HG02763 (cell line): ENCODE data around the gene YPEL2.
"Not testable (repeated sequence)": the region's sequence is repeated elsewhere in the genome, so short reads cannot be mapped to it uniquely, and the experiment has no call there.

ENCODE experiments used
- ATAC-seq: cut with Tn5 transposase; IDR thresholded peaks from one replicate; pipeline ENCODE4 v1.9.1; 2021; ENCODE audit warnings: mild to moderate bottlenecking, moderate library complexity; ENCODE audit not compliant: unreplicated experiment

YPEL2 gene

DNA sequence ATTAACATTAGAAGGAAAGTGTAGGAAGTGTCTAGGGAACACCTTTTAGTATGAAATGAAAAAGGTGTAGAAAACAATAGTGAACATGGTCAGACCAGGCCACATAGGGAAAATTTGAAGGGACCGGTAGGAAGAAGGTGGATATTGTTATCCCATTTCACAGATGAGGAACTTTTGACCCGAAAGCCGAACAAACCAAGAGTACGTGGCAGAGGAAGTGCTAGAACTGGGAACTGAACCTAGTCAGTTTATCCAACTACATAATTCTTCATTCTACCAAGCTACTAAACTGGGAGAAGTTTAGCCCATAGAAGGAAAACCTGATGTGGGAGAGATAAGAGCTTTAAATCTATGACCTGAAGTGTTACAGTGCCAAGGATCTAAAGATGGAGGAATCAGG, 43.2 kb downstream of the YPEL2 start:
- no peak for ATAC-seq

DNA sequence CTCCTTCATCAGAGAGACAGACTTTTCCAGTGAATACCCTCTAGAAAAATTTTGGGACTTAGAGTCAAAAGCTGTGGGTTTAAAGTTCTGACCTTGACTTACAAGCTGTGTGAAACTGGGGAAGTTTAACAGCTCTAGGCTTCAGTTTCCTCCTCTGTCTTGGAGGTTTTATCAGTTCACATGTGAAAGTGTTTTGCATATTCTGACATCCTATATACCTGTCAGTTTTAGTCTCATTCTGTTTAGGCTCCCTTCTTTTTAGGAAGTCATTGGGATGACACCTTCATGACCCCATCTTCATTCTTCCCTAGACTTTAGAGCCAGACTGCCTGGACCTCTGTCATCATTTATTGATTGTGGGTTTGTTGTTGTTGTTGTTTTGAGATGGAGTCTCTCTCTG, 44.4 kb downstream of the YPEL2 start:
- no peak for ATAC-seq

DNA sequence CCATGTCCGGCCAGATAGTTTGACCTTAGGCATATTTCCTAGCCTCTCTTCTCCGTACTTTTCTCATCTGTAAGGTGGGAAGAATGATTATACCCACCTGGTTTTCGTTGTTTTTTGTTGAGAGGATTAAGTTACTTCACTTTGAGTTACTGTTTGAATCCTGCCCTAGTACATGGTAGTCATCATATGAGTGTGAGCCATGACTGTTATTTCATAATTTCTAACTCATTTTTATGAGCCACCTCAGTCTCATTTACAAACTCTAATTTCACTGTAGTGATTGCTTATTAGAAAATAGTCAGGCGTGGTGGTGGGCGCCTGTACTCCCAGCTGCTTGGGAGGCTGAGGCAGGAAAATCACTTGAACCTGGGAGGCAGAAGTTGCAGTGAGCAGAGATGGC, 45.1 kb downstream of the YPEL2 start:
- no peak for ATAC-seq

DNA sequence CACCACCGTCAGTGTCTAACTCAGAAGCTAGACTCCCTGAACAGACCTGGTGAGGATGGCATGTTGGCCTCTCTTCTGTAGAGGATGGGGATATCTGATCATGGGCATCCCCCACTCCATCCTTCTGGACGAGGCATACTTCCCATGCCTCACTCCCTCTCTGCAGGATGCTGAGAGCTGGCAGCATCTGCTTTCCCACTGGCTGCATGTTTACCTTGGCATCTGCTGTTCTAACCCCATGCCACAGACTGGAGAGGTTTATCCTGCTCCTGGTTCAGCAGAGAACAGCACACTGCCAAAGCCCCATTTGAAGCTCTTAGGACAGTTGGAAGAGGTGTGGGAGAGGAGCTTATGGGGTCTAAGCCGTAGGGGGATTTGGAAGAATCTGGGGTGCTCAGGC, 46.0 kb downstream of the YPEL2 start:
- no peak for ATAC-seq

DNA sequence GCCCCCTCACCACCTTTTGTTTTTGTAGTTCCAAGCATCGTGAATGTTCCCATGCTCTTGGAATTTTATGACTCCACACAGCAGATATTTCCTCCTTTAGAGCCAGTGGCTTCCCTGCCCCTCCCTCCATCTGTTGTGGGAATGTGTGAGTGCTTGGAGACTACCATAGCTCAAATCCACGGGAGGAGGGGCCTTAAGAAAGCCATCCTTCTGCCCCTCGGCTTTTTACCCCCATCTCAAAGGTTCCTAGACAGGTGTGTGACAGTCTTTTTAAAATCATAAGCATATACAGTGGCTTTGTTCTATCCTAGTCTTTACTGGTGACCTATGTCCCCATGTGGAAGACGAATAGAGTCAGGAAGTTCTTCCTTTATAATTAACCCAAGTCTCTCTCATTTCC, 47.2 kb downstream of the YPEL2 start:
- no peak for ATAC-seq

DNA sequence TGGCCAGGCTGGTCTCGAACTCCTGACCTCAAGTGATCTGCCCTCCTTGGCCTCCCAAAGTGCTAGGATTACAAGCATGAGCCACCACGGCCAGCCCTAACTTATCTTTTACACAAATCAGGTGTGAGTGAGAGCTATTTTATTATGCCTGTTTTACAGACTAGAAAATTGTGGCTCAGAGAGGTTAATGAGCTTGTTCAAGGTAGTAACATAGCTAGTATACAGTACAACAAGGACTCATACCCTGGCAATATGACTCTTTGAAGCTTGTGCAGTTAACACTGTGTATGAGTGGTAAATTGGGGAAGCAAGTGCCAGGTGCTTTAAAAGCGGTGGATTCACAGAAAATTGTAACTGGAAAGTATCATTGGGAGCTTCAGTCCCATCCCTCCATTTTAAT, 49.0 kb downstream of the YPEL2 start:
- no peak for ATAC-seq

DNA sequence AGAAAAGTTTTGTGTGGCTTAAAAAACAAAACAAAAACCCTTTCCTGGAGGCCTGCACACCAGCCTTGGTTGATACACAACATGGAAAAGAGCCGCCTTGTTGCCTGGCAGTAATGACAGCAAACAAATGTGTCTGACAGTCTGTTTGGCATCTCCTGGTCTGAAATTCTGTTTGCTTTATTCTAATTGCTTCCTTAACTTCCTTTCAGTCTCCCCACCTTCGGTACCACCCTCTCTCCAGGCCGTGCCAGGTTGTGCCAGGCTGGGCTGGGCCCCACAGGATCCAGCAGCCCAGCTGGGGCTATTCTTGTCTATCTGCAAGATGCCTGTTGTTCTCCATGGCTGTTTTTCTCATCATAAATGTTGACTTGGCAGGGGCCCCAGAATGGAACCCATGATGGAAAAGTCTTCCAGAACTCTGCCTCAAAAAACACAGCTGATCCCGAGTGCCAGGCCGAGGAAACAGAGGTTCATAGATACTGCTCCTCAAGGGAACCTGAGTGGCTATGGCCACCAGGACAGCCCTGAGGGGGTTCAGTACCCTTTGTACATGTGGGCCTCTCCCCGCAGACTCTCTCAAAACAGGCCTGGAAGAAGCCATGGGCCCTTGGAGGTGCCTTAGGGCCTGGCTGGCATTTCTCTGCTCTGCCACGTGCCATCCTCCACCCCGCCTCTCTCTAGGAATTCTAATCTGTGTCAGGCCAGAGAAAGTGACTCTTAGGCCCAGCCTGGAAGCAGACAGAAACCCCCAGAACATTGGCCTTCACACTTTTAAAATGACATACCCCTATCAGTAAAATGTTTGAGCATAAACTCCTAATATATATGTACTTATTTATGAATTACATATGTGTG, 50.5 kb downstream of the YPEL2 start:
- no peak for ATAC-seq

DNA sequence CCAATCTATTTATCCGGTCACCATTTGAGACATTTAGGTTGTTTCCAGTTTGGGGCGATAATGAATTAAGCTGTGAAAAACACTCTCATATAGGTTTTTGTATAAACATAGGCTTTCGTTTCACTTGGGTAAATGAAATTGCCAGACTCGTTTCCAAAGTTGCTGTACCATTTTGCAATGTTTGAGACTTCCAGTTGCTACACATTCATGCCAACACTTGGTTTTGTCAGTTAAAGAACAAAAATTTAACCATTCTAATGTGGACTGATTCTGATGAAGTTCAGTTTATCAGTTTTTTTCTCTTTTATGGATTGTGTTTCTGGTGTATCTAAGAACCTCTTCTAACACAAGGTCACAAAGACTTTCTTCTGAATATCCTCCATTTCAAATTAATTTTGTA, 52.4 kb downstream of the YPEL2 start:
- no peak for ATAC-seq

DNA sequence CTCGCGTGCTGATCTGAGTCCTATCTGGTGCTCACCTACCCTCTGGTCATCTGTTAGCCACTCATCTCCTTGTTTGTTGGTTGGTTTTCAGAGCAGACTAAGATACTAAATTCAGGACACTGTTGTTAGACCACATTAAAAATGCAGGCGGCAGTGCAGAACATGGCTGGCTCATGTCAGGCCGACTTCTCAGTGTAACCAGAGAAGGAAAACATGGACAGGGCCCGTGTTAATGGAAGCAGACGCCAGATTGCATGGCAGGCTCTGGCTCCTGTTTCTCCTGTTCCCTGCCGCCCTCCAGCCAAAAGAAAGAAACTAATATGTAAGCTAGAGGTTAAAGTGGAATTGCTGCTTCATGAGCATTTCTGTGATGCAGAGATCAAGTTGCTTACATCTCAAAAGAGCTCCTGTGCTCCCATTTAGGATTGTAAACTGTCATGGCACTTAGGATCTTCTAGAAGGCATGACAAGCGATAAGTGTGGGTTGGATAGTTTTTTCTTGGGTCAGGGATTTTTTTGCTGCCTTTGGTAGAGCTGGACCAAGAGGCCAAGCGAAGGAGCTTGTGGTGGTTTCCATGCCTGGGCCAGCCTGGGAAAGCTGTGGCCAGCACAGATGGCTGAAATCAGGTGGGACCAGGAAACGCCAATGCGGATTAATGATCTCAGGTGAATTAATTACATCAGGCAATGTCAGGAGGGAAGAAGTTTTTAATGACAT, 56.1 kb downstream of the YPEL2 start:
- ATAC-seq, result no peak

DNA sequence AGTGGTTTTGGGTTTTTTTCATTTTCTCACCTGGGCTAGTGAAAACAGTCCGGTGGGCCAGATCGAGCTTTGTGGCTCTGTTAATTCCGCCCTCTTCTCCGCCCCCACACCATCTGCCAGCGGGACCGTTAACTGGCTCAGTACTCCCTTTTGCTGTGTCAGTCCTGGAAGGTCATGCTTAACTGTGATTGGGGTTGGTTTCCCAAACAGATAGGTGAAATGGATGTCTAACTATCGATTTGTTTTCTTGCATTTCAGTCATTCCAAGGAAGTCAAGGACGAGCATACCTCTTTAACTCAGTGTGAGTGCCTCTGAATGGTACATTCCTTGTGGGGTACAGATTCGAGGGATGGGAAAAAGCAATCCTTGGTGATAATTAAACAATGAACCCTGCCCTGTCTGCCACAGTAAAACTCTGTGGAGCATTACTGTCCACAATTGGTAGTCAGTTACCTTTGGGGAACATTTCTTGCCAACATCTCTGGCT, 56.7 kb downstream of the YPEL2 start:
- no peak for ATAC-seq

DNA sequence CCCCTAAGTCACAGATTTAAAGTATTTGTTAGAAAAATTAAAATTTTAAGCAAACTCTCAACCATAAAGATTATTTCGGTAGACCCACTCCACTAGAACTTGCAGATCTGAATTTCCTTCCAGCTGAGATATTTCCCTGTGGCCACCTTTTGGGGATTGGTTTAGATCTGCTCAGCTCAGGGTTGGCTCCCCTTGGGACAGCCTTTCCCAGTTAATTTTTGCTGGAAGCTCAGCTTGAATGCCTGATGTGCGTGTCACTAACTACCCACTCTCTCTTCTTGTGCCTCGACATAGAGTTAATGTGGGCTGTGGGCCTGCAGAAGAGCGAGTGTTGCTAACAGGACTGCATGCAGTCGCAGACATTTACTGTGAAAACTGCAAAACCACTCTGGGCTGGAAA, 57.6 kb downstream of the YPEL2 start:
- ATAC-seq, result no peak

DNA sequence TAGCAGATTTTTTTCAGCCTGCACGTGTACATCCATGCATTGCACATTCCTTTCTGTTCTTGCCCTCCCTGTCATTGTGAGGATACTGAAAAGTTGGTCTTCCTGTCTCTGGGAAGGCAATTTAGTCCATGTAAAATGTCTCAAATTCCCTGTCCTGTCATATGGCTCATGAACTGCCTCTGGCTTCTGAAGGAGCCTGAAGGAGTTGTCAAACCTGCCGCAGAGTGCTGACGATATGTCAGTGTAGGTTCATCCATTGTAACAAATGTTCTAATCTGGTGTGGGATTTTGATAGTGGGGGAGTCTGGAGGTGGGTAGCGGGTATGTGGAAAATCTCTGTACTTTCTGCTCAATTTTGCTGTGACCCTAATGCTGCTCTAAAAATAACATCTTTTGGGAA, 59.6 kb downstream of the YPEL2 start:
- ATAC-seq, result no peak

DNA sequence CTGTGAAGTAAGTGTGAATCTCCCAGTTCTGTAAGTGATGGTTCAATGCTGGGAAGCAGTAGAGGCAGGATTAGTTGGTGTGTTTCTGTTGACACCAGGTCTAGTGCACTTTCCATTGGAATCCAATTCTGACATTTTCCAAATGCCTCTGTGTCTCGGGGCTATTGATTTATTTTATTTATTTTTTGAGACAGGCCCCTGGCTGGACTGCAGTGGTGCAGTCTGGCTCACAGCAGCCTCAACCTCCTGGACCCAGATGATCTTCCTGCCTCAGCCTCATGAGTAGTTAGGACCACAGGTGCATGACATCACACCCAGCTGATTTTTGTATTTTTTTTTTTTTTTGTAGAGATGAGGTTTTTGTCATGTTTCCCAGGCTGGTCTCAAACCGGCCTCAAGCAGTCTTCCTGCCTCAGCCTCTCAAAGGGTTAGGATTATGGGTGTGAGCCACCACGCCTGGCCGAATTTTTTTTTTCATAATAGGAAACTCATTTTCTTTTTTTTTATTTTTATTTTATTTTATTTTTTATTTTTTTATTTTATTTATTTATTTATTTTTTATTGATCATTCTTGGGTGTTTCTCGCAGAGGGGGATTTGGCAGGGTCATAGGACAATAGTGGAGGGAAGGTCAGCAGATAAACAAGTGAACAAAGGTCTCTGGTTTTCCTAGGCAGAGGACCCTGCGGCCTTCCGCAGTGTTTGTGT, 61.7 kb downstream of the YPEL2 start:
- no peak for ATAC-seq

DNA sequence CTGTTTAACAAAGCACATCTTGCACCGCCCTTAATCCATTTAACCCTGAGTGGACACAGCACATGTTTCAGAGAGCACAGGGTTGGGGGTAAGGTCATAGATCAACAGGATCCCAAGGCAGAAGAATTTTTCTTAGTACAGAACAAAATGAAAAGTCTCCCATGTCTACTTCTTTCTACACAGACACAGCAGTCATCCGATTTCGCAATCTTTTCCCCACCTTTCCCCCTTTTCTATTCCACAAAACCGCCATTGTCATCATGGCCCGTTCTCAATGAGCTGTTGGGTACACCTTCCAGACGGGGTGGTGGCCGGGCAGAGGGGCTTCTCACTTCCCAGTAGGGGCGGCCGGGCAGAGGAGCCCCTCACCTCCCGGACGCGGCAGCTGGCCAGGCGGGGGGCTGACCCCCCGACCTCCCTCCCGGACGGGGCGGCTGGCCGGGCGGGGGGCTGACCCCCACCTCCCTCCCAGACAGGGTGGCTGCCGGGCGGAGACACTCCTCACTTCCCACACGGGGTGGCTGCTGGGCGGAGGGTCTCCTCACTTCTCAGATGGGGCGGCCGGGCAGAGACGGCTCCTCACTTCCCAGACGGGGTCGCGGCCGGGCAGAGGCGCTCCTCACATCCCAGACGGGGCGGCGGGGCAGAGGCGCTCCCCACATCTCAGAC, 62.4 kb downstream of the YPEL2 start:
- ATAC-seq, result not testable (repeated sequence)

DNA sequence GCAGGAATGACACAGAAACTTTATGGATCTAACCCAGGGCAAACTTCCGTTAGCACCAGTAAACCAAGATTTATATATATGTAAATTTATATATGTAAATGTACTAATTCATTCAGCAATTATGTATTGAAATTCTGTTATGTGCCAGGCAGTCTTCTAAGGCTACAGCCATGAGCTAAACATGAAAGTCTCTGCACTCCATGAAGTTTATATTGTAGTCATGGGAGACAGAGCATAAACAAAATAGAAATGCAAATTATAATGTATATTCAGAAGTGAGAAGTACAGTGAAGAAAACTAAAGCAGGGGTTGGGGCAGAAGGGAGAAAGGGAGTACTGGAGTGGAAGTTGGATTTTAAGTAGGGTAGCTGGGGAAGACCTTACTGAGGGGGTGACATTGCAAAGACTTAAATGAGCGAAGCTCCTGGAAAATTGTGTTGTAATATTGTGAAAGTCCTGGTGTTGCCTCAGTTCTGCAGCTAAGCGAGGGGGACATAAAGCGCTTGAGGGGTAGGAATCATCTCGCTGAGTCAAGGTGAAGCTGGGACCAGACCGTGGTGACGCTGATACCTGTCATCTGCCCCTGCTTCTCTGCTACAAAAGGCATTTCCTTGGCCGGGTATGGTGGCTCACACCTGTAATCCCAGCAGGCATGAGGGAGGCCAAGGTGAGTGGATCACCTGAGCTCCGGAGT, 64.8 kb downstream of the YPEL2 start:
- ATAC-seq, result no peak

DNA sequence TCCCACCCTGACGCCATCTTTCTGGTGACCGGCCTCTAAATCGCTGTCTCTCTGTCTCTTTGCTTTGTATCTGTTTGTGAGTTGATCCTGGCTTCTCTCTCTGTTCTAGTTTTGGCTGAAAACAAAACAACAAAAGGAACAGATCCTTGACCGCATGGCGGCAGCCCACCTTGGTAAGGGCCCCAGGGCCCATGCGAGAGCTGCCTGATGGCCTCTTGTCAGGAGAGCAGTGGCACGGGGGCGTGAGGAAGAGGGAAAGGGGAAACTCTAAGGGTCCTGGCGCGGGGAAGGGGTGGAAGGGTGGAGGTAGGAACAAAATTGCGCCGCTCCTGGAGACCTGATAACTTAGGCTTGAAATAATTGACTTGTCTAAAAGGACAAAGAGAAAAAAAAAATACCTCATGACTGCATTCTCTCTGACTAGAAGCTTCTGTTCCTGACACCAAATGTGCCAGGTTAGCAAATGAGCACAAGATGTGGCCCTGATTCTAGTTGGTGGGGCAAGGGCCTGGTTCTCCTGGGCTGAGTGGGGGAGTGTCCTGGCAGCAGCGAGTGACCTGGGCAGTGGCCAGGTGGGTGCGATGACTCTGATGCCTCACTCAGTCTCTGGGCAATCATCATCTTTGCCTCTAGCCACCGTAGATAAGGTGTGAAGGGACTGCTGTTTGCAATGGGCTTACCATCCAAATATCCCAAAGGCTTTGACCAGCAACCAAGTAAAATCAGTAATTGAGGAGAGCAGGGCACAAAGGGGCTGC, 66.0 kb downstream of the YPEL2 start:
- ATAC-seq, result no peak

DNA sequence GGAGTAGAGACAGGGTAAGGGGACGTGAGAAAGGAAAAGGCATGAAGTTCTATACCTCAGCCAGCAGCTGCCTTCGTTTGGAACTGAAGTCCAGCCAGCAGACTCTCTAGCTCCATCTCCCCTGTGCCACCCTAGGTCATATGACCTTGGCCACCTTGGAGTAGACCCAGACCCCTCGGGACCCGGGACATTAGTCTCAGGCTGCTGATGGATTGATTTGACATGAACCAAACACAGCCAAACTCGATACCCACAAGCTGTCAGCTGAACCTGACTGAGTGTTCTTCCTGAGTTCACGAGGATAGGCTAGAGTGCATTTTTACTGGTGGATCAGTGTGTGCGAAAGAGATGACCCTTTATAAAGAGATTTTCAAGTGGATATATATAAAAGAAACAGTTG, 68.5 kb downstream of the YPEL2 start:
- ATAC-seq, result no peak

DNA sequence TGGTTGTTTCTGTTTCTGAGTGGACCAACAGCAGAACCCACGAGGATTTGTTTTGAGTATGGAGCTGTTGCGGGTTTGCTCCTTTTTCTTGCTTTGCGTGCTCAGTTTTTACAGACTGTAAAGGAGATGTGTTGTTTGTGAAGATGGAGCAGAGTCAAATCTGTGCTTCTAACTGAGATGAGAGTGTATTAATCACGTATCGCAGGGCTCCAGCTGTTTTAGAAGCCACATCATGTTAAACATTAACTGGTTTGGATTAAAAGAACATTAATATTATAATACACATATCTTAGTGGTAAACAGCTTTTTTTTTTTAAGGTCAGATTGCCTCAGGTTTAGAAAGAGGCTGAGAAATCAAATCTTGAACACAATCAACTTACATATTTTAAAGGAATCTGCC, 69.4 kb downstream of the YPEL2 start:
- no peak for ATAC-seq

DNA sequence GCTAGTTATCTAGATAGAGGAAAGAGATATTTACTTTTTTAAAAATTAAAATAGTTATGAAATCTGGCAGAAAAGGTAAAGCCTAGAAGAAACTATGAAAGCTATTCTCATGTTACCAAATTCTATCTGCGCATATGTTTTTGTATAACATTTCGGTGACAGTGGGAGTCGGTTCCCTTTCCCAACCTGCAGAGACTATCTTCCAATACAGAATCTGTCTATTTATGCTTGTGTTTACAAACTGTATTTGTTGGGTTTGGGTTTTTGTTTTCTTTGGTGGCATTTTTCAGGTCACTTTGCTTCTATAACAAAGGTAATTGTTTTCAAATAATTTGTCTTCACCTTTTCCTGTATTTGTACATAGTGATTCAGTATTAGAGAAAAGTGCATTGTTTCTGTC, 69.8 kb downstream of the YPEL2 start:
- no peak for ATAC-seq

DNA sequence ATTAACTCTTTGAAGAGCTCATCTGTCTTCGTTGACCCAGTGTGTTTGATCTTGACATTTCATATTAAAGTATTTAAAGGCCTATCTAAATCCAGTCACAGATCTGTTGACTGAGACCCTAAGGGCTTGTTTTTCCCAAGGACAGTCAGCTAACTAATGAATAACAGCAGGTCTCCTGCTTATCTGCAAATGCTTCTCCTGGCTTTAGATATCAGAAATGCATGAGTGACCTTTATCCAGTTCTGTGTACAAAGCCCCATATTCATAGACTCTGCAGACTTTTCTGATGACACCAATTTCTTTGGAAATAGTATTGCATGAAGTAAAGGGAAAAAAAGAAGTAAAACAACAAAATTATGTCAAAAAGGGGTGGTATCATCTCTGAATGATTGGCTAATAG, 70.3 kb downstream of the YPEL2 start:
- no peak for ATAC-seq
